ENCODE data around the gene SLC7A6OS.
"Not testable (repeated sequence)": the region's sequence is repeated elsewhere in the genome, so short reads cannot be mapped to it uniquely, and the experiment has no call there.

The SLC7A6OS gene

DNA sequence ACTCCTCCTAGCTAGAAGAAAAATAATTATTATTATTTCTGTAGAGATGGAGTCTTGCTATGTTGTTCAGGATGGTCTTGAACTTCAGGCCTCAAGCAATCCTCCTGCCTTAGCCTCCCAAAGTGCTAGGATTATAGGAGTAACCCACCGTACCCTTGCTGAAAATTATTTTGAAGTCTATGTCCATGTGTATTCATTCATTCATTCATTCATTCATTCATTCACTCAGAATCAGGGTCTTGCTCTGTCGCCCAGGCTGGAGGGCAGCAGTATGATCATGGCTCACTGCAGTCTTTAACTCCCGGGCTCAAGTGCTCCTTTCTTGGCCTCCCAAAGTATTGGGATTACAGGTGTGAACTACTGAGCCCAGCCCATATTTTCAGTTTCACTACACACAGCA is 4.1 kb downstream of the SLC7A6OS start:
- intact Hi-C loops (cut with DNase I), result no loop called here
- no peak for DNase-seq

GRCh38 chr16:68300734-68301459 is 9.8 kb downstream of the SLC7A6OS start:
- intact Hi-C loops (cut with DNase I), result no loop called here
- DNase-seq, result peak in 1 of 10 donors; percentile 36

DNA sequence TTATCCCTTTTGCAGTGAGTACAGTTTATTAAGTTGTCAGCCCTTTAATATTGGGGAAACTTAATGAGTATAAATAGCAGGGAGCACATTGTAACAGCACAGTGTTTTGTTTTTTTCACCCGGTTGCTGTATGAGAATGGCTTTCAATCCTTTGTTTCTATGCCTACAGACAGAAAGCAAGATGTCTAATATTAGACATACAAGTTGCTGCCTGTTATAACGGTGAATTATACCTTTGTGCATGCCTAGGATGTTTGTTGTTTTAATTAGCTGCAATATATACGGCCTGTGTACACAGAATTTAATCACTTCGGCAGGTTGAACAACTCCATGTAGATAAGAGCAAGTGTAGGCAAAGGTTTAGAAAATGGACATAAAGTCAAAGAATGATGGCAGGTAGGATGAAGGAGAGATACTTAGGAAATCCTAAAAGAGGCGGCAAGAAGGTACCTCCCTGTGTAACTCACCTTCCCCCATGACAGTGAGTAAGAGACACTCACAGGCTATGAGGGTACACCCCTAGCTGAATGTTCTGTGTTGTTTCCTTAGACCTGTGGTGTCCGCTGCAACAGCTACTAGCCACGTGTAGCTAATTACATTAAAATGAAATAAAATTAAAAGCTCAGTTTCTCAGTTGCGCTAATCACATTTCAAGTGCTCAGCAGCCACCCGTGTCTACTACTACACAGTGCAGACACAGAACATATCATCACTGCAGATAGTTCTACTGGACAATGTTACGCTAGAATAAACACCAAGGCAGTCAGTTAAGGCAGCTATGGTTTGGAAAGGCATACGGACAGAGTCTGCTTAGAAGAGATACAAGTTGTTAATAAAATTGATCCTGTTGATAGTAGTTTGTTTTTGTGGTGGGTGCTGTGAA is 10.9 kb downstream of the SLC7A6OS start:
- intact Hi-C loops (cut with DNase I), result no loop called here
- DNase-seq, result no peak

GRCh38 chr16:68298907-68299561 is 11.7 kb downstream of the SLC7A6OS start:
- peak in 8 of 10 donors; percentile 17 to 92 (median 50) for DNase-seq
- intact Hi-C loops (cut with DNase I), result no loop called here

GRCh38 chr16:68298312-68298711 is 12.4 kb downstream of the SLC7A6OS start:
- intact Hi-C loops (cut with DNase I), result no loop called here
- peak in 1 of 10 donors; percentile 36 for DNase-seq

- no peak for DNase-seq
- intact Hi-C loops (cut with DNase I), result no loop called here
These were observed 12.8 kb downstream of the SLC7A6OS start for GRCh38 chr16:68297908-68298307.

- DNase-seq, result peak in 1 of 10 donors; percentile 58
- intact Hi-C loops (cut with DNase I), result no loop called here
These were observed 14.1 kb downstream of the SLC7A6OS start for GRCh38 chr16:68296693-68297092.

- intact Hi-C loops (cut with DNase I), result no loop called here
- DNase-seq, result peak in 1 of 10 donors; percentile 24
These were observed 14.5 kb downstream of the SLC7A6OS start for GRCh38 chr16:68296291-68296690.

DNA sequence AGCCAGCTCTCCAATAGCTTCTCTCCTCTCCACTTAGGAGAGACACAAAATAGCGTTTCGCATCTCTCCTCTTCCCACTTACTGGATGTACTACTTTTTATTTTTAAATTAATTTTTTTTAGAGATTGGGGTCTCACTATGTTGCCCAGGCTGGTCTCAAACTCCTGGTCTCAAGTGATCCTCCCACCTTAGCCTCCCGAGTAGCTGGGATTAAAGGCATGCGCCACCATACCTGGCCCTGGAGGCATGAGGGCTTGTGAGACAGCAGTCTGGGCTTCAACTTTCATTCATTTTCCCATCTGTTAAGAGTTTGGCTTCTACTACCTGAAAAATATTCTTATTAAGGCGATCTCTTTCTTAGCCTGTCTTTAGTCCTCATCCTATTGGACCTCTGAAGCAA is 18.3 kb downstream of the SLC7A6OS start:
- intact Hi-C loops (cut with DNase I), result no loop called here
- peak in 1 of 10 donors; percentile 2 for DNase-seq

GRCh38 chr16:68291227-68291626 is 19.5 kb downstream of the SLC7A6OS start:
- no peak for DNase-seq
- intact Hi-C loops (cut with DNase I), result no loop called here

DNA sequence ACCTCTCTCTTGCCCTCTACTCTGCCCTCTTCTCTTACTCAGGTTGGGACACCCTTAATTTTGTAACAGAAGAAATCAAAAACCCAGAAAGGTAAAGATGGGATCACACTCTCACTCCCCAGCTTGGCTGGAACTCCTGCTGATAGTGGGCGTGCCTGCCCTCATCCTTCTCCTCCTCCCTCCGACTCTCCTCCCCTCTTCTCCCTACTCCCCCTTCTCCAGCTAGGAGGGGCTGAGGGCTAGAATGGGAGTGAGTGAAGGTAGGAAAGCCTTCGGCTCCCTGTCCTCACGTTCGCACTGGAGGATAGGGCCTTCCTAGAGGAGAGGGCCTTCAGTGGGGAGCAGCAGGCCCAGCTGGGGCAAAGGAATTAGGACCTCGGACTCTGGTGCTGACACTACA is 20.3 kb downstream of the SLC7A6OS start:
- DNase-seq, result peak in 1 of 10 donors; percentile 57
- intact Hi-C loops (cut with DNase I), result no loop called here

GRCh38 chr16:68289621-68290329 is 21.0 kb downstream of the SLC7A6OS start:
- intact Hi-C loops (cut with DNase I), result no loop called here
- peak in 1 of 10 donors; percentile 54 for DNase-seq

DNA sequence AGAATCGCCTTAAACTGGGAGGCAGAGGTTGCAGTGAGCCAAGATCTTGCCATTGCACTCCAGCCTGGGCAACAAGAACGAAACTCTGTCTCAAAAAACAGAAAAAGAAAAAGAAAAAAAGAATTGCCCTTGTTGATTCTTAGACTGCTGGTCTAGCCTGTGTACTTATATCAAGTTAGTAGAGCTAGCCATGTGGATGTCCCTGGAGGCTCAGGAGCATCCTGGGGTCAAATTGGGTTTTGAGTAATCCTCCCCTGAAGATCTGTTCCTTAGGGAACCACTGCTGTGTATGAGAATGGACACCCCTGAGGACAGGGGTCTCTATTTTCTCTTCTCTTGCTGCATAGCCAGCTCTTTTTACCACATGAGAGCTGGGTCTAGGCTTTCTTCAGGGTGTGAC is 21.5 kb downstream of the SLC7A6OS start:
- intact Hi-C loops (cut with DNase I), result no loop called here
- no peak for DNase-seq

DNA sequence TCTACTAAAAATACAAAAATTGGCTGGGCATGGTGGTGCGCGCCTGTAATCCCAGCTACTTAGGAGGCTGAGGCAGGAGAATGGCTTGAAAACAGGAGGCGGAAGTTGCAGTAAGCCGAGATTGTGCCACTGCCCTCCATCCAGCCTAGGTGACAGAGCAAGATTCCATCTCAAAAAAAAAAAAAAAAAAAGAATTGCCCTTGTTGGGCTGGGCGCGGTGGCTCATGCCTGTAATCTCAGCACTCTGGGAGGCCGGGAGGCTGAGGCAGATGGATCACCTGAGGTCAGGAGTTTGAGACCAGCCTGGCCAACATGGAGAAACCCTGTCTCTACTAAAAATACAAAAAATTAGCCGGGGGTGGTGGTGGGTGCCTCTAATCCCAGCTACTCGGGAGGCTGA is 21.9 kb downstream of the SLC7A6OS start:
- DNase-seq, result peak in 1 of 10 donors; percentile 19
- intact Hi-C loops (cut with DNase I), result not testable (repeated sequence)

GRCh38 chr16:68288252-68288650 is 22.5 kb downstream of the SLC7A6OS start:
- DNase-seq, result no peak
- intact Hi-C loops (cut with DNase I), result no loop called here

DNA sequence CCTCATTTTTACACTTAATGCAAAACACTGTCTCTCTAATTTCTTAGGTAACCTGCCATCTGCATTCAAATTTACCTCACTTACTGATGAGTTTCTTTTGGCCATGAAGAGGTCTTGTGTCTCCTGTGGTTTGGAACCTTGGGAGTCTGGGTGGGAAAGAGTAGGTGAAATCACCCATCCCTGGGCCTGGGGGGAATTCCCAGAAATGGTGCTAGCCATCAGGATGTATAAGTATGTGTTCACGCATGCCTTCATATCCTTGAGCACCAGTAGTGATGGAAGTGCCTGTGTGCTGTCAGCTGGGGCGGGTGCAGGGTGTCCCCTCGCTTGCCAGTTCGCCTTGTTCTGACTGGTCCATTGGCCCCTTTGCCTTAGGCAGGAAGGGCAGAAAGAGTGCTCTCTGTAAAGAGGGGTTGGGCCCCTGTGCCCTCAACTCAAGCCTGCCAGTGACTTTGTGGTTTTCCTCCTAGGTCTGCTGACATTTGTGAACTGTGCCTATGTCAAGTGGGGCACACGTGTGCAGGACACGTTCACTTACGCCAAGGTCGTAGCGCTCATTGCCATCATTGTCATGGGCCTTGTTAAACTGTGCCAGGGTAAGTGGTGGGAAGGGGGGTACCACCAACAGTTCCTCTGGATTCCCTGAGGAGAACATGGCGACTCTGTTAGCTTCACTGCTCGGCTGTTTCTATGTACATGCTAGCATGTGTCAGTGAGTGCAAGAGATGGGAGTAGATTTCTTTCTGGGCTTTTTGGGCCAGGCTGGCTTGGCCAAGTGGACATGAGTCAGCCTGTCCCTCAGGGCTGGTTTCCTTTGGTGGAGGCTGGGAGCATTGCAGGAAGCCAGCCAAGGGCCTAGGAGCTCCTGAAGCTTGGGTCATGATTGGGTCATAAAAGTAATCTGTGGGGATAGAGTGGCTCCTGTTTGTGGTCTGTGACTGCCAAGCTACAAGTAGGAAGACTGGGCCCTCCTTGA is 23.2 kb downstream of the SLC7A6OS start:
- intact Hi-C loops (cut with DNase I), result no loop called here
- DNase-seq, result peak in 1 of 10 donors; percentile 47

- peak in 1 of 10 donors; percentile 16 for DNase-seq
- intact Hi-C loops (cut with DNase I), result no loop called here
These were observed 24.3 kb downstream of the SLC7A6OS start for GRCh38 chr16:68286153-68287074.

DNA sequence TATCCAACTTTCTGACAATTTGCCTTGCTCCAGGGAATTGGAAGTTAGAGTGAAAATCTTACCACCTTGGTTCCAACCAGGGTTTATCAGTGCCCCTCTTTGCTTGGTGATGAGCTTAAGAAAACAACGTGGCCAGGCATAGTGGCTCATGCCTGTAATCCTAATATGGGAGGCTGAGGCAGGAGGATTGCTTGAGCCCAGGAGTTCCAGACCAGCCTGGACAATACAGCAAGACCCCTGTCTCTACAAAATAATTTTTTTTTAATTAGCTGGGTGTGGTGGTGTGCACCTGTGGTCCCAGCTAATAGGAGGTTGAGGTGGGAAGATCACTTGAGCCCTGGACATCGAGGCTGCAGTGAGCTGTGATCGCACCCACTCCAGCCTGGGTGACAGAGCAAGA is 25.1 kb downstream of the SLC7A6OS start:
- intact Hi-C loops (cut with DNase I), result no loop called here
- DNase-seq, result peak in 1 of 10 donors; percentile 17

Data from posterior cingulate gyrus (tissue), 11 donors.